Lower lobe of right lung (tissue), 2 donors: ENCODE results near the gene GNG7. TPM values are rescaled to one million over a fixed set of nuclear protein-coding genes. Genes with fewer than 3 reads are reported as not detected.

Experiments
- ATAC-seq, 2 donors: fragments of 200-7000 bp; cut with Tn5 transposase; one replicate each; pipeline ENCODE4 v1.9.1; 2020 to 2022; ENCODE audit warnings: mild to moderate bottlenecking in 2 of 2, moderate library complexity in 2 of 2
- DNase-seq: peaks from one replicate; pipeline ENCODE4 v3.0.0-alpha.2; 2020
- H3K27ac ChIP-seq: fragments of 200-600 bp; one replicate; pipeline ENCODE4 v1.8.0; 2022
- H3K27me3 ChIP-seq: fragments of 200-600 bp; one replicate; pipeline ENCODE4 v1.8.0; 2022; ENCODE audit warnings: low read depth
- H3K36me3 ChIP-seq: fragments of 200-600 bp; one replicate; pipeline ENCODE4 v1.8.0; 2022; ENCODE audit warnings: mild to moderate bottlenecking
- H3K4me1 ChIP-seq: fragments of 200-600 bp; one replicate; pipeline ENCODE4 v1.8.0; 2022
- H3K4me3 ChIP-seq: fragments of 200-600 bp; one replicate; pipeline ENCODE4 v1.8.0; 2022; ENCODE audit warnings: mild to moderate bottlenecking
- H3K9me3 ChIP-seq: fragments of 200-600 bp; one replicate; pipeline ENCODE4 v1.8.0; 2022
- CTCF ChIP-seq: fragments of 200-600 bp; IDR thresholded peaks from one replicate; pipeline ENCODE4 v1.8.0; 2022; ENCODE audit warnings: antibody characterized with exemption, mild to moderate bottlenecking
- intact Hi-C: fragments of 100-400 bp; cut with DNase I; formaldehyde crosslinking; loops from one replicate; pipeline ENCODE4 v1.11.0; 2022
- total RNA-seq: library from RNA; stranded (reverse); fragmentation: NEBNext Ultra II Directional; extraction: Animal tissue kit (Norgen Biotek cat#: 25700); gene quantifications from one replicate; pipeline ENCODE4 v1.2.1, GENCODE V29; 2021
- donor health status: DM: no; HTN: yes; CAD: no; lungs with severe emphysema.

The GNG7 gene
- total RNA-seq, 1 donor from 2014 or later = 6.2 TPM

GRCh38 chr19:2636897-2637683, 65.4 kb downstream of the GNG7 start:
- Histone ChIP-seq H3K4me1 (peaks cover 42% of the 10 kb centered on the region), H3K27me3 (no peaks in the 10 kb centered on the region), H3K27ac (no peak overlapping the region), H3K36me3 (no peaks in the 10 kb centered on the region), H3K9me3 (no peaks in the 10 kb centered on the region), H3K4me3 (no peak overlapping the region)
- peak; percentile 82 for TF ChIP-seq CTCF
- intact Hi-C loops = no loop called here
- ATAC-seq (peak; percentile 56 to 75), DNase-seq (peak; percentile 83)

GRCh38 chr19:2636141-2636896, 66.2 kb downstream of the GNG7 start:
- TF ChIP-seq CTCF = no peak
- Histone ChIP-seq H3K27ac (peak overlapping the region; percentile 63), H3K27me3 (no peaks in the 10 kb centered on the region), H3K4me1 (peaks cover 42% of the 10 kb centered on the region), H3K36me3 (no peaks in the 10 kb centered on the region), H3K9me3 (no peaks in the 10 kb centered on the region), H3K4me3 (no peak overlapping the region)
- DNase-seq (no peak), ATAC-seq (peak in 1 of 2 donors; percentile 0)
- intact Hi-C loops = no loop called here

- H3K4me3 ChIP-seq = peak overlapping the region; percentile 48
- peaks cover 53% of the 10 kb centered on the region for H3K4me1 ChIP-seq
- intact Hi-C loops = no loop called here
- peak overlapping the region; percentile 91 for H3K27ac ChIP-seq
- no peaks in the 10 kb centered on the region for H3K36me3 ChIP-seq
- peaks cover 7% of the 10 kb centered on the region for H3K9me3 ChIP-seq
- DNase-seq = no peak
- no peaks in the 10 kb centered on the region for H3K27me3 ChIP-seq
- peak in 1 of 2 donors; percentile 28 for ATAC-seq
- TF ChIP-seq CTCF = no peak
Measured at GRCh38 chr19:2634960-2635359, 67.5 kb downstream of the GNG7 start.

GRCh38 chr19:2634228-2634951, 68.1 kb downstream of the GNG7 start:
- ATAC-seq = peak; percentile 75 to 85
- peak; percentile 89 for DNase-seq
- no peaks in the 10 kb centered on the region for H3K27me3 ChIP-seq
- intact Hi-C loops = no loop called here
- no peak for TF ChIP-seq CTCF
- peak overlapping the region; percentile 91 for H3K27ac ChIP-seq
- peaks cover 54% of the 10 kb centered on the region for H3K4me1 ChIP-seq
- peaks cover 7% of the 10 kb centered on the region for H3K9me3 ChIP-seq
- H3K4me3 ChIP-seq = peak overlapping the region; percentile 48
- no peaks in the 10 kb centered on the region for H3K36me3 ChIP-seq

- H3K27ac ChIP-seq = peak overlapping the region; percentile 91
Measured at GRCh38 chr19:2633693-2634075, 68.8 kb downstream of the GNG7 start.

More at GRCh38 chr19:2633693-2634075, 68.8 kb downstream of the GNG7 start:
- peaks cover 7% of the 10 kb centered on the region for H3K9me3 ChIP-seq
- H3K27me3 ChIP-seq = no peaks in the 10 kb centered on the region
- no peak for TF ChIP-seq CTCF
- no peaks in the 10 kb centered on the region for H3K36me3 ChIP-seq
- peak; percentile 8 to 58 for ATAC-seq
- peak overlapping the region; percentile 48 for H3K4me3 ChIP-seq
- no peak for DNase-seq
- H3K4me1 ChIP-seq = peaks cover 47% of the 10 kb centered on the region
- intact Hi-C loops = no loop called here
